ENCODE results near the gene TMEM191B. TPM values are rescaled to one million over a fixed set of nuclear protein-coding genes. Genes with fewer than 3 reads are reported as not detected.

The TMEM191B gene
- 0.23 TPM in 1 of 2 replicates, not detected in the other for total RNA-seq (2014; rRNA removed; shearing (Covaris generic))

GRCh38 chr22:18527752-18528596 is at the start of gene TMEM191B:
Gene TMEM191B (plus strand): TSS chr22:18527802. CDS start chr22:18527981, 179 bp downstream.

GRCh38 chr22:18518061-18518460 is 9.5 kb upstream of the TMEM191B start, which contains the start of gene GGTLC3:
Gene GGTLC3 (minus strand): TSS chr22:18518161. CDS start chr22:18517897, 264 bp downstream.

Other genes starting within 250 kb of the TMEM191B start
- not detected in 2 replicates for gene GGTLC3, start 9.6 kb upstream of the TMEM191B start, total RNA-seq (2014; rRNA removed; shearing (Covaris generic))
- 0.30 and 0.50 TPM in 2 replicates for gene RIMBP3, start 84.1 kb downstream of the TMEM191B start, total RNA-seq (2014; rRNA removed; shearing (Covaris generic))

Measured in A375 (cell line).